NOMO-1 (cell line): ENCODE measurements around the gene BTD.
A peak's percentile ranks its signal among the peaks of the same experiment; 100 is the strongest.

Source experiments
- DNase-seq, 2 experiments: peaks; one replicate each; lab custom pipeline; 2025; ENCODE audit not compliant: unreplicated experiment in 2 of 2; lab: John Stamatoyannopoulos, UW

The BTD gene

GRCh38 chr3:15634671-15635070, 33.1 kb downstream of the BTD start:
- no peak for DNase-seq

GRCh38 chr3:15635121-15635661, 33.6 kb downstream of the BTD start:
- DNase-seq, result no peak

- DNase-seq, result peak; percentile 34 to 37
These were observed 34.6 kb downstream of the BTD start for GRCh38 chr3:15636028-15636709.

GRCh38 chr3:15637131-15637951, 35.8 kb downstream of the BTD start:
- DNase-seq, result no peak

GRCh38 chr3:15638193-15638890, 36.8 kb downstream of the BTD start:
- no peak for DNase-seq

GRCh38 chr3:15638891-15639262, 37.3 kb downstream of the BTD start:
- DNase-seq, result no peak

GRCh38 chr3:15645246-15645645, 43.7 kb downstream of the BTD start:
- no peak for DNase-seq

GRCh38 chr3:15645740-15646501, 44.4 kb downstream of the BTD start:
- no peak for DNase-seq

GRCh38 chr3:15646851-15647511, 45.4 kb downstream of the BTD start:
- DNase-seq, result no peak

- DNase-seq, result peak; percentile 61 to 88
These were observed 46.1 kb downstream of the BTD start for GRCh38 chr3:15647611-15648167.

- no peak for DNase-seq
These were observed 47.8 kb downstream of the BTD start for GRCh38 chr3:15649341-15649740.

- no peak for DNase-seq
These were observed 48.3 kb downstream of the BTD start for GRCh38 chr3:15649858-15650257.

GRCh38 chr3:15651396-15651795, 49.9 kb downstream of the BTD start:
- no peak for DNase-seq

GRCh38 chr3:15653321-15653720, 51.8 kb downstream of the BTD start:
- DNase-seq, result no peak

GRCh38 chr3:15654127-15654526, 52.6 kb downstream of the BTD start:
- DNase-seq, result no peak

GRCh38 chr3:15654891-15655290, 53.3 kb downstream of the BTD start:
- no peak for DNase-seq

- DNase-seq, result no peak
These were observed 54.8 kb downstream of the BTD start for GRCh38 chr3:15656342-15656741.

- DNase-seq, result no peak
These were observed 55.5 kb downstream of the BTD start for GRCh38 chr3:15657016-15657415.

- no peak for DNase-seq
These were observed 57.9 kb downstream of the BTD start for GRCh38 chr3:15659254-15659975.
